HEK293T (cell line): ENCODE measurements around the gene SLC9A8.

Source experiments
- ARNT ChIP-seq: fragments of 450-650 bp; IDR thresholded peaks from 2 replicates; pipeline ENCODE4 v1.6.1; 2017; ENCODE audit warnings: mild to moderate bottlenecking
- BHLHE40 ChIP-seq: fragments of 450-650 bp; IDR thresholded peaks from 2 replicates; pipeline ENCODE4 v1.6.1; 2016; ENCODE audit warnings: mild to moderate bottlenecking, moderate library complexity, borderline replicate concordance
- CTBP1 ChIP-seq: fragments of 450-650 bp; IDR thresholded peaks from 2 replicates; pipeline ENCODE4 v1.6.1; 2016; ENCODE audit warnings: borderline replicate concordance
- ELF4 ChIP-seq: fragments of 450-650 bp; IDR thresholded peaks from 2 replicates; pipeline ENCODE4 v1.6.1; 2017; ENCODE audit warnings: antibody characterized with exemption
- FOXA1 ChIP-seq: fragments of 450-650 bp; IDR thresholded peaks from 2 replicates; pipeline ENCODE4 v1.6.1; 2016; ENCODE audit warnings: mild to moderate bottlenecking
- FOXM1 ChIP-seq: fragments of 450-650 bp; IDR thresholded peaks from 2 replicates; pipeline ENCODE4 v1.6.1; 2017; ENCODE audit warnings: mild to moderate bottlenecking, borderline replicate concordance
- L3MBTL2 ChIP-seq: fragments of 450-650 bp; conservative IDR thresholded peaks from 2 replicates; pipeline ENCODE4 v1.6.1; 2016; ENCODE audit warnings: mild to moderate bottlenecking
- SP1 ChIP-seq: fragments of 450-650 bp; IDR thresholded peaks from 2 replicates; pipeline ENCODE4 v1.6.1; 2017
- SUZ12 ChIP-seq: fragments of 450-650 bp; IDR thresholded peaks from 2 replicates; pipeline ENCODE4 v1.6.1; 2016; ENCODE audit warnings: mild to moderate bottlenecking
- TARDBP ChIP-seq: fragments of 450-650 bp; IDR thresholded peaks from 2 replicates; pipeline ENCODE4 v1.6.1; 2016

- TF ChIP-seq FOXA1 (no peak), ARNT (no peak), CTBP1 (no peak), TARDBP (no peak), L3MBTL2 (no peak), SUZ12 (no peak), BHLHE40 (no peak), SP1 (no peak), ELF4 (no peak), FOXM1 (no peak)
These were observed 79.6 kb downstream of the SLC9A8 start for GRCh38 chr20:49892260-49892659.
